ENCODE data around the gene CFAP221. TPM values are rescaled to one million over a fixed set of nuclear protein-coding genes. Genes with fewer than 3 reads are reported as not detected.

Gene CFAP221
- total and polyA plus RNA-seq, 10 of the 15 experiments (the other 5 are each of a cell fraction or from before 2014, with no cell fraction given), result not detected

DNA sequence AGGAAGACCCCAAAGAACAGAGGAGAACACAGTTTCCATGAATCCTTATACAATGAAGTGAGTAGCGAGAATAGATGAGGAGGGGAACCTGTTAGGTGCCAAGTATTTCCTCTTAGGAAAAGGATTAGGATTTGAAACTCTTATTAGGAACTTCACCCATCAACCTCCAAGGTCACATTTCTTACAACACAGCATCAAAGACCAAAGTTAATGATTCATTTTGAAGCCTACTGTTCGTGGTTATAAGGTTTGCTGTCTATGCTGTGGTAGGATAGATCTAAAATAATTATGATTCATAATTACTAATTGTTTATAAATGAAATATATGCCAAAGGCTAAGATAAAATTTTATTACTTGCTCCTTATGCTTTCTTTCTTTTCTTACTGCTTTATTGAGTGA is 6.1 kb downstream of the CFAP221 start (continued):
- TF ChIP-seq, protein P1, sequence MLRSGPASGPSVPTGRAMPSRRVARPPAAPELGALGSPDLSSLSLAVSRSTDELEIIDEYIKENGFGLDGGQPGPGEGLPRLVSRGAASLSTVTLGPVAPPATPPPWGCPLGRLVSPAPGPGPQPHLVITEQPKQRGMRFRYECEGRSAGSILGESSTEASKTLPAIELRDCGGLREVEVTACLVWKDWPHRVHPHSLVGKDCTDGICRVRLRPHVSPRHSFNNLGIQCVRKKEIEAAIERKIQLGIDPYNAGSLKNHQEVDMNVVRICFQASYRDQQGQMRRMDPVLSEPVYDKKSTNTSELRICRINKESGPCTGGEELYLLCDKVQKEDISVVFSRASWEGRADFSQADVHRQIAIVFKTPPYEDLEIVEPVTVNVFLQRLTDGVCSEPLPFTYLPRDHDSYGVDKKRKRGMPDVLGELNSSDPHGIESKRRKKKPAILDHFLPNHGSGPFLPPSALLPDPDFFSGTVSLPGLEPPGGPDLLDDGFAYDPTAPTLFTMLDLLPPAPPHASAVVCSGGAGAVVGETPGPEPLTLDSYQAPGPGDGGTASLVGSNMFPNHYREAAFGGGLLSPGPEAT (IDR thresholded peaks at IDR 0.05; ENCODE audit: low read depth), result no peak
- no peak for TF ChIP-seq ETV6 (conservative IDR thresholded peaks at IDR 0.05 in 1 of 2, IDR thresholded peaks at IDR 0.05 in 1 of 2; ENCODE audit: borderline replicate concordance in 1 of 2, low read depth in 1 of 2)

DNA sequence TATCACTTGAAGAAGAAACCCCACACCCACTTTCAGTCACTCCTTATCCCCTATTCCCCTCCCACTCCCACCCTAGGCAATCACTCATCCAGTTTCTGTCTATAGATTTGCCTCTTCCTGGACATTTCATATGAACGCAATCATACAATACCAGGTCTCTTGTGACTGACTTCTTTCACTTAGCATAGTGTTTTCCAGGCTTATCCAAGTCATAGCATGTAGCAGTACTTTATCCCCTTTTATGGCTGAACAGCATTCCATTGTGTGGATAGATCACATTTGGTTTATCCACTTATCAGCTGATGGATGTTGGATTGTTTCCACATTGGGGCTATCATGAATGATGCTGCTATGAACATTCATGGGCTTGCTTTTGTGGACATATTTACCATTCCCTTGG is 6.6 kb downstream of the CFAP221 start:
- no peaks in the 10 kb centered on the region for H3K79me2 ChIP-seq (ENCODE audit: control insufficient read depth, insufficient read depth, low read length)
- in situ Hi-C loops (cut with MboI), result no loop called here
- no peaks in the 10 kb centered on the region; the same call in 1 of the 2 replicates for H3K4me1 ChIP-seq (ENCODE audit: control insufficient read depth, insufficient read depth, low read length)
- no peak overlapping the region for H2AFZ ChIP-seq (ENCODE audit: control insufficient read depth, low read depth, low read length)
- FAIRE-seq (no peak), DNase-seq (ENCODE audit: low read depth, low spot score) (no peak), ATAC-seq (no peak)
- no peaks in the 10 kb centered on the region for H4K20me1 ChIP-seq (ENCODE audit: control insufficient read depth, insufficient read depth)
- SMC1A ChIA-PET (ENCODE audit: uncharacterized antibody, unreplicated experiment), result no interaction called here
- no peaks in the 10 kb centered on the region for H3K9me3 ChIP-seq (replicated peaks; ENCODE audit: control insufficient read depth, insufficient read depth, low read length)
- H3K27me3 ChIP-seq (replicated peaks in 1 of 2; ENCODE audit: control insufficient read depth in 2 of 2, insufficient read depth in 2 of 2, low read length in 1 of 2), result no peaks in the 10 kb centered on the region; a peak in 2 of 4 replicates
- no peaks in the 10 kb centered on the region for H3K36me3 ChIP-seq (ENCODE audit: control insufficient read depth in 2 of 2, insufficient read depth in 2 of 2, low read length in 1 of 2)
- H3K27ac ChIP-seq (ENCODE audit: control insufficient read depth, insufficient read depth), result no peak overlapping the region
- POLR2A ChIA-PET, result no interaction called here
- no peak overlapping the region for H3K4me3 ChIP-seq
- CTCF ChIA-PET, result no interaction called here
- H3K9ac ChIP-seq (ENCODE audit: control insufficient read depth, insufficient read depth, low read length), result no peak overlapping the region
- TF ChIP-seq IRF5 (IDR thresholded peaks at IDR 0.05; ENCODE audit: borderline replicate concordance) (no peak), BHLHE40 (IDR thresholded peaks at IDR 0.05; ENCODE audit: borderline replicate concordance in 1 of 2, low read depth in 2 of 2, low read length in 1 of 2) (no peak), YBX1 (IDR thresholded peaks at IDR 0.05) (no peak), PAX5 (IDR thresholded peaks at IDR 0.05; ENCODE audit: borderline replicate concordance, low read depth, low read length) (no peak), RFX5 (IDR thresholded peaks at IDR 0.05; ENCODE audit: low read depth, low read length) (no peak), MEF2A (IDR thresholded peaks at IDR 0.05; ENCODE audit: insufficient read depth, low read depth, low read length) (no peak)
- no peak overlapping the region for H3K4me2 ChIP-seq (ENCODE audit: control insufficient read depth, insufficient read depth)
- RAD21 ChIA-PET (ENCODE audit: unreplicated experiment), result no interaction called here
- 91% methylated on average over 1 of the region's 1 CpG for WGBS (ENCODE audit: insufficient coverage, insufficient replicate concordance, low lambda C conversion rate, missing lambda C conversion rate)
- no TSS peak for BruUV-seq (replicated peaks)
- intact Hi-C loops (cut with micrococcal nuclease; ENCODE audit: unreplicated experiment), result no loop called here
